Activated CD4-positive, CD25-positive, alpha-beta regulatory T cell treated with anti-CD3 and anti-CD28 coated beads, Interleukin-2, amount 50 U/mL, for 72 hours (primary cell): ENCODE measurements around the gene HDAC8.

Source experiments
- DNase-seq: peaks from one replicate; pipeline ENCODE4 v3.0.0; 2021

HDAC8 gene

DNA sequence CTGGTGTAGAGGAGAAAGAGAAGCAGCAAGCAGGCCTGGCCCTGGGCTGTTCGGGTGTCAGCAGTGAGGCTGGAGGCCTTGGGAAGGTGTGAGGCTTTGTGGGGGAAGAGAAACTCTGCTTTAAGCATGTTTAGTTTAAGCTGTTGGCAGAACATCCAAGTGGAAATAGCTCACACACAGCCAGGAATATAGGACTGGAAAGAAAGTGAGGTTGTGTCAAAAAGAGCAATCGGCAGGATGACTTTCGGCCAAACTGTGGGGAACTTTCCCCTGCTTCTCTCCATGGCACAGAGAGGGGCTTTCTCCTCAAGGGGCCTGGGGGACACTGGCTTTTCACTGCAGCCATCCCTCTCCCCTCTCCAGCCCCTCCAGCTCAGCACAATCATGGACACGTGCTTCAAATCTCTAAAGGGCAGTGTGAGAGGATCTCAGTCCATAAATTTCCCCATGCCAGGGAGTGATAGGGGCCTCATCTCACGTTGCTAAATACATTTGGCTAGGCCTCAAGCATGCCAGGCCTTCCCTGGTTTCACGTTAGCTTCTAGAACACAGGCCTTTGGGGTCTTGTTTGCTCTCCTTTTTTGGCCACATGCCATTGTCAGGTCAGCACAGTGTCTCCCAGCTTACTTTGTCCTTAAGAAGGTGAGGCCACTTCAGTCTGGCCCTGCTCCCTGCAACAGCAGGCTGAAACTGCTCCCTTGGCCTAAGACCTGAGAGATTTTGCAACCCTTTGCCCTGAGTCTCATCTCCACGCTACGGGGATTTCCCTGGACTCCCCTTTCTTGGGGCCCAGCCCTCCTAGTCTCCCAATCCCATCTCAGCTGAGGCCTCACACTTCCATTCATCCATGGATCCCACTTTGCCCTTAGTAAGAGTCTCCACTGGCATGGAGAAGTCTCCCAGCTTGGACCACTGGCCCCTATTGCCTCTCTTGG is 258.7 kb downstream of the HDAC8 start:
- DNase-seq: no peak

DNA sequence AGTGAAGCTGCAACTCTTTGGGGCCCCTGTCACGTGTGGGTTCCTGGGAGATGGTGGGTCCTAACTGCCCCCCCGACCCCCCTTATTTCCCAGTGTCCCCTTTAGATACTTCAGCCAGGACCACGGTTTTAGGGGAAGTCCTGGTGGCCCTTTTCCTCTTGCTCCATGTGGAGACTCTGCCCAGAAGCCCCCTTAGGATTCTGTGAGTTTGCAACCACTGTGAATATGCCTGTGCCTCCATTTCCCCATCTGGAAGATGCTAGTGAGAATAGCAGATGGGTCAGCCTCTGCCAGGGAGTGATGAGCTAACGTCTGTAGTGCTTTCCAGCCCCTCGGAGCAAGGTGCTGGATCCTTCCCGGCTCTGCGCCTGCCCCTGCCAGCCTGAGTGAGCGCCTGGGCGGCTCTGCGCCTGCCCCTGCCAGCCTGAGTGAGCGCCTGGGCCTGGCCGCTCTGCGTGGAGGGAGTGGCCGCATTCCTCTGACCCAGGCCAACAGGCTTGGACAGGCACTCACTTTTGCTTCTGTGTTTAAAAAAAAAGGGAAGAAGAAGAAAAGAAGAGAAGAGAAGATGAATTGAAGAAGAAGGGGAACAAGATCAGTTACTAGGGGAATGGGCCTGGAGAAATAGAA is 260.2 kb downstream of the HDAC8 start:
- DNase-seq: no peak

DNA sequence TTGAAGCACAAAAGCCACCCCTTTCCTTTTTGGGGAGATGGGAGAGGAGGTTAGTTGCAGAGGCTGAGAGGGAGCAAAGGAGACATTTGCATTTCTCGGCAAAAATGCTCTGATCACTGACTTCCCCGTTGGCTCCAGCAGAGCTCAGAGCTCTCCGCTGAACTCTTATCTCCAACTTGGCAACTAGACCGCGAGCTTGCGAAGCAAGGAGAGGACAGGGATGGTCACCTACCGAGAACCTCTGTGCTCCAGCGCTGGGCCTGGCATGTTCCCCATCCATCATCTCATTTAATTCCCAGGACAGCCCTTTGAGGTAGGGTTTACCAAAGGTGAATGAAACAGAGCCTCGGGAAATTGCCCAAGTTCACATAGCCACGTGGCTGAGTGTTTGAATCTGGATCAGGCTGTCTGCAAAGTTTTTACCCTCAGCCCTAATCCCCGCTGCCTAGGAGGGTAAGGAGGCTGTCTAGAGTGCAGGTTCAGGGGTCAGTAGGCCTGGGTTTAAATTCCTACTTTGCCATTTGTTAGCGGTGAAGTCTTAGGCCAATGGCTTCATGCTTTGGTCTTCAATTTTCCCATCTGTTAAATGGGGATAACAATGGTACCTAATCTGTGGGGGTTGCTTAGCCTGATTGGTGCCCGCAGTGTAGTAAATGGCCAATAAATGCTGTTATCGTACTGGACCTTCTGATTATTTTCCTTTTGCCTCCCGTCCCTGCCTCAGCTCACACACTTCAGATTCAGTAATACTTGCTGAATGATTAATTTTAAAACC is 263.2 kb downstream of the HDAC8 start:
- DNase-seq: no peak

DNA sequence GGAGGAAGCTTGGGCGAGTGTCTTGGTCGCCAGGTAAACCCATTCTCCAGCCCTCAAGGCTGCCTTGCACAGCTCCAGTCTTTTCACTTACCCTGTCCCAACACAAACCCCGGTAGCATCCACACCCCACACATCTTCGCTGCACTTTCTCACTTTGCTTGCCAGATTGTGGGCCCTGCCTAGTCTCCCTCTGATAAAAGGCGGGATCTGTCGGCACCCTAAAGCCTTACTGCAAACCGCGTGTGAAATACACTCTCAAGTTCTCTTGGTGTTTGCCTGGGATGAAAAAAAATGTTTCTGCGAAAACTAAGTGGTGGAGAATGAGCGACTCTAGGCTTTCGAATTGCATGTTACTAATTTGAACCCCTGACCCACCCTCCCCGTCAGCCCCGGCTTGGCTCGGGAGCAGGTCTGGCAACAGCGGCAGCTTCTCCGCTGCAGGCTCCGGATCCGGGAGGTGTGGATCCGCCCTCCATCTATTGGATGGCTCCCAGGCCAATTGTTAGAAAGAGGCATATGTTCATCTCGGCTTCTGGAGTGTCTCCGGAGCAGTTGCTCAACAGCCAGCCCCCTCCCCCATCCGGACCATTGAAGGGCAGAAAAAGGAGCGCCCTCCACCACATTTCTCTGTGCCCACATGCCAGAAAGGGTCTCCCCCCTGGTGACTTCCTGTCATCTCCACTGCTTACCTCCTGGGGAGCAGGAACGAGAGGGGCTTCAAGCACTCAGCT is 263.9 kb downstream of the HDAC8 start:
- no peak for DNase-seq

DNA sequence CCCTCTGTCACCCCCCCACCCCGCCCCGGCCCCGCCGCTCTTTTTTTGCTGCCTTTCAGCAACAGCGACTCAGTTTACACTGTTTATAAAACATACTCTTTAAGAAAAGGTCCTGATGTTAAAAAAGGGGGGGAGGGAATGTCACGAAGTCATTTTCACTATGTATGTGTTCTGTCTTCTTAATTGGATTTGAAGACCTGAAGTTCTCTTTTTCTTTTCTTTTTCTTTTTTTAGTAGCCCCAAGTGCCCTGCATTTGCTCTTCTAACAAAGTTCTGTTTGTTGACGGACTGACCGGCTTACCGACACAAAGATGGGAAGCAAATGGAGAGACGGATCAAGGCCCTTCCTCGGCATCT is 264.5 kb downstream of the HDAC8 start:
- no peak for DNase-seq

DNA sequence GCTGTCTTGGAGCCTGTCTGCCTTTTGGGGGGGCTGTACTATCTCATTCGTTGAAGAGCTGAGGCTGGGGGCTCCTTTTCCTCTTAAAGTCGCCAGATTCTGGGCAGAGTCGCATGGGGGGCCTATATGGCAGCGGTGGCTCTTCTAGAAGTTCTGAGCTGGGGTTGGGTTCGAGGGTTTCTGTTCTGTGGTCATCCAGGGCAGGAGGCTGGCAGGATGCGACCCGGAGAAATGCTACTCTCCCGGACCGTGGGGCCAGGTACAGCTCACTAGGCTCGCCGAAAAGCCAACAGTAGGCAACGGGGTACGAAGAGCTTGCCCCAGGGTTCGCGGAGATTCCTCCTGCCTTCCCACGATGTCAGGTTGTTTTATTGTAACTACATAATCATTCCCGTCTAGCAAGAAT is 265.0 kb downstream of the HDAC8 start:
- DNase-seq: no peak

DNA sequence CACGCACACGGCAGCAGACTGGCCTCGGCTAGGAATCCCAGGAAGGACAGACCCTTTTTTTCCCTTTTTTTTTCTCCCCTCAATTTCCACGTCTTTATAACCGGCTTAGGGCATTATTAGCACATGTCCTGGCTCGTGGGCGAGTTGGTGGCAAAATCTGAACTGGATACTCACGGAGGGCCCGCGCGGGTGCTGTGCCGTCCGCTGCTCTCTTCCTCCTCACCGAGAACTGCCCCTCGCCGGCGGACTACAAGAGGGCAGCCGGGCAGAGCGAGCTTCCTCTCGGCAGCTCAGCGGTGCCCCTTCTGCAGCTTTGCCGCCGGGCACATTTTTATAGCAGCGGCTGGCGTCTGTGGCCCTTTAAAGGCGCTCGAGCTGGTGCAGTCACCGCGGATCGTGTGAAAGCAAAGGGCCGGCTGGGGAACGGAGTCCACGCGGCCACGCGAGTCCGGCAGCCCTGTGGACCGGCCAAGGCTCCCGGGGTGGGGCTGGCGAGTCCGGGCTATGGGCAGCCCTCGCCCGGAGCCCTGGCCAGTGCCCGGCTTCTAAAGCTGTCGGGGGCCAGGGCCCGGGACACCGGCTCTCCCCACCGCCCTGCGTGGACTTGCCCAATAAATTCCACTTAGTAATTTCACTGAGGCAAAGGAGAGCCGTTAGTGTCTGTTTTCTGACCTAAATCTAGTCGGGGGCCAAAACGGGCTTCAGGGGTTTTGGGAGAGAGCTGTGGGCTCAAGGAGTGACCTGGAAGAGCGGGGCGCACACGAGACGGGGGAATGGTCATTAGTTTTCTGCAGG is 265.6 kb downstream of the HDAC8 start:
- DNase-seq: no peak

DNA sequence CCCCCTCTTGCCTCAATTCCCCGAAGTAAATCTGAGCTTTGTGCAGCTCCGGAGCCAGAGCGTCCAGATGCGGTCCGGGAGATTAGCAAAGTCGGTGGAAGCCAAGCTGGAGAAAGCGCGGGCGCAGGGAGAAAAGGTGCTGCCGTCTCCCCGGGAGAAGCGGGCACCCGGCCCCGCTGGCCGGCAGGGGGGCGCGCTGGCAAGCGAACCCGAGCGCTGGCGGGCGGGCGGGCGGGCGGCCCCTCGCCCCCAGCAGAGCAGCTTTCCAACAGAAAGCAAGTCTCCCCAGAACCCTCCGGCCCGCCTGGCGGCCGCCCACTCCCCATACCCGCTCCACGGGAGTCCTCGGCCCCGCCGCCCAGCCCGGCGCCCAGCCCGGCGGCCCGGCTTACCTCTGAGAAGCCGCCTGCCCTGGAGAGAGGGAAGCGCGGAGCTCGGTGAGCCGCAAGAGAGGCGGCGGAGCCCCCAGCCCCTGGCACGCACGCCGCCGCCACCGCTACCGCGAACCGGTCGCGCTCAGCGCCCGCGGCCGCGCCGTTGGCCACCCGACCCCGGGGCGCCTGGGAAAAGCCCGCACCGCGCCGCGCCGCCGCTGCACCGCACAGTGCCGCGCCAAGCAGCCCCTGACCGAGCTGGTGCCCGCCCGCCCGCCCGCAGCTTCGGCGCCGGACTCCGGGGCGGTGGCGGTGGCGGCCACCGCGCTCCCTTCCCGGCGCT is 266.4 kb downstream of the HDAC8 start:
- DNase-seq: no peak

DNA sequence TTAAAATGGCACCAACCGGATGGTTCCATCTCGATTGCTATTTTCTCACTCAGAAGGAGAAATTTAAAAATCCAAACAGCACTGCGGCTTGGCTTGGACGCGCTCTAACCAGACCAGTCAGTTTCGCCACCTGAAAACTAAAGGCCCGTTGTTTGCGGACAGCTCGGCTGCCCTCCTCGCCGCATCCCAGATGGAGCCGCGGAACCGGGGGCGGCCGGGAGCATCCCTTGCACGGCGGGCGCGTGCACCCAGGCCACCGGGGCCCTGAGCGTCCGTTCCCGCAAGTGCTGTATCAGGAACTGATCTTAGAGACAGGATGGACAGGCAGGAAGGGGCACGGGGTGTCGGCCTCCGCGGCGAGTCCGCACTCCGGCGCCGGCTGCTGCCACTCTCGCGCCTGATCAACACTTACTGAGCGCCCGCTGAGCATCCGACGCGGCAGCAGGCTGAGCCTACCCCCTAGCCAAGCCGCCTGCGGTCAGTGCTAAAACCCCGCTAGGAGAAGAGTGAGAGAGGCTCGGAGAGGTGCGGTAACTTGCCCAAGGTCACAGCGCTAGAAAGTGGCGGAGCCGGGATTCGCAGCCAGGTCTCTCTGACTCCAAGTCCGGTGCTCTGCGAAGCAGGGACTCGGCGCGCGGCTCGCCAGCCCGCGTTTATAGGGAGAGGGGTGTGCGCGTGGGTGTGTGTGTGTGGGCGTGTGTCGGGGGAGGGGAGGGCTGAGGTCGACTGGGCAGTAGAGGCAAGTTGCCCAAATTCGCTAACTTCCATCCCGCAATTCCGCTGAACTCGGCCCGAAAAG is 267.2 kb downstream of the HDAC8 start, which contains the start of gene CITED1:
CITED1 (minus strand) TSS at position 629 of the 799 bp plus-strand sequence. CDS start 3,045 bp downstream, outside the sequence.
- DNase-seq: no peak

DNA sequence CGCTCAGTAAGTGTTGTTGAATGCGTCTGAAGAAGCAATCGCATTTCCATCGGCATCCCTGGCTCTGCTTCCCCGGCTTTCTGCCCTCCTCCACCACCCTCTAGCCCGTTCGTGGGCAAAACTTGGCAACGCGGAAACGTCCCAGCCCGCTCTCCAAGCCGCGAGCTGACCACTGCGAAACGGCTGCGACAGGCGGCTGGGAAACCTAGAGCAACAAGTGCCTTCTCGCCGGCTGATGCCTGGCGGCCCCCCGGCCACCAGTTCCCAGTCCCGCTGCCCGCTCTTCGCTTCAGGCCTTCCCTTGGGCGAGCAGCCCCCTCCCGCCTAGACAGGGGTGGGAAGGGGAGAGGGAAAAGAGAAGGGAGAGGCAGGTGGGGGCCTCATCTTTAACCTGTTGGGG is 267.8 kb downstream of the HDAC8 start:
- DNase-seq: no peak

DNA sequence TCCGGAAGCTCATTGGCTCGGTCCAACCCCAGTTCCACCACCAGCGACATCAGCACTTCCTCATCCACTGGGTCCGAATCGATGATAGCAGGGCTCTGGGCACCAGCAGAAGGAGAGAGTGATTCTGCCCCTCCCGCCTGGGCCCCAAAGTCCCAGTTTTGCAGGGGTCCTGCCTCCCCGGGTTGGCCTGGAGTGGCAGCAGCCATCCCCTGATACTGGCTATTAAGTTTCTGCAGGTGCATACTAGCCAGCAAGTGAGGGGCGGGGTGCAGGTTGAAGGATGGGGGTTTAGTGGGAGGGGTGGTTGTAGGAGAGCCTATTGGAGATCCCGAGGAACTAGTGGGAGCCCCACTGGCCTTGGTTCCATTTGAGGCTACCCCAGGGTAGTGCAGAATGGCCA is 270.9 kb downstream of the HDAC8 start:
- no peak for DNase-seq

DNA sequence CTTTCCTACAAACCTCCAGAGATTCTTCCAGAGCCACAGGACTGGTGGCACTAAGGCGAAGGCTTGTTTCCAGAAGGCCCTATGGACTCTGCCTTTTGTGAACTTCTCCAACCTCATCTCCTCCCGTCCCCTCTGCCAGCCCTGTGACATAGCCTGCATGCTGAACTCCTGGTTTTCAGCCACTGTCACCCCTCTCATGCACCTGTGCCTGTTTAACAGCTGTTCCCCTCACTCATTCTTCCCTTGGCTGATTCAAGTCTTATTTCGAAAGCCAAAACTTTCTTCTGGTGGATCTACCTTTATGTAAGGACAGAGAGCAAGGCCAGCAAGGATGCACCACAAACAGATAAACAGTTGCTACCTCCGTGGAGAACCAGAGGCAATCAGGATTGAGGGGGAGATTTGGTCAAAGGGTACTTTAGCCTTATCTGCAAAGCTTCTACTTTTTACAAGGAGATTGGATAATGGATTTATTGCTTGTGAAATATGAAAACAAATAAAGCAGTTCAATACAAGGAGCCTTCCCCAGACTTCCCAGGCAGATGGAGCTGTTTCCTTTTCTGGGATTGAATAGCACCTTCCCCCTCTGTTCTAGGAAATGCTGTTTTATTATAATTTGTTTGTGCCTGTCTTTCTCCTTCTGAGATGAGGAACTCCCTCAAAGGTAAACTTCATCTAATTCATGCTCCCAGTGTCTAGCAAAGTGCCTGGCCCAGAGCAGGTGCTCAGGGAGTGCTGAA is 272.6 kb downstream of the HDAC8 start:
- DNase-seq: no peak

DNA sequence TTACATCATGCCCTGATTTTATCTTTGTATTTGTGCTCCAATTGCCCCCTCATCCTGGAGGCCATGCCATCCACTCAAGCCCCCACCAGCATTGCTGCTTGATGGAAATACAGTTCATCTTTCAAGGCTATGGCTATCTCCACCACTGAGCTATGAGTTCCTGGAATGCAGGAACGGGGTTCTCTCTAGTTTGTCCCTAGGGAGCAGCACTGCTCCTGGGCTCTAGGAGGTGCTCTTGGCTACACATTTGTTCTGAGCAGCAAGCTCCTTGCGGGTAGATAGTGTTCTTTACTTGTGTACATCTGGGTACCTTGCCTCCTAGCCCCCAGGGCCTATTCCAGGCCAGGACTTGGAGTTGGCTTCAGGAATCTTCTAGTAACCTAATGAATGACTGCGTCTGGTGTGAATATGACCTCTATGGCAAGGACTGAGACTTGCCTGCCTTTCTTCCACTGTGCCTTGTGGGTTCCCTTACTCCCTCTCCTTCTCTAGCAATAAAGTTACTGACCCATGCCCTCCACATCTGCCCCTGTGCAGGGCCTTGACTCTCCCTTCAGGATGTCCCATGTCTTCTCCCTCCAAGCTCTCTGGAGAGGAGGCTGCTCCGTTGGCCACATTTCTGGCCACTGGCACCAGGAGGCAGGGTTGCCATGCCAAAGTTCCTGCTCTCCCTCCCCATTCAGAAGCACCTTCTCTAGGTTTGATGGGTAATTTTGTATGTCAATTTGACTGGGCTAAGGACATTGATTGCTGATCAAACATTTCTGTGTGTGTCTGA is 274.5 kb downstream of the HDAC8 start:
- DNase-seq: no peak

DNA sequence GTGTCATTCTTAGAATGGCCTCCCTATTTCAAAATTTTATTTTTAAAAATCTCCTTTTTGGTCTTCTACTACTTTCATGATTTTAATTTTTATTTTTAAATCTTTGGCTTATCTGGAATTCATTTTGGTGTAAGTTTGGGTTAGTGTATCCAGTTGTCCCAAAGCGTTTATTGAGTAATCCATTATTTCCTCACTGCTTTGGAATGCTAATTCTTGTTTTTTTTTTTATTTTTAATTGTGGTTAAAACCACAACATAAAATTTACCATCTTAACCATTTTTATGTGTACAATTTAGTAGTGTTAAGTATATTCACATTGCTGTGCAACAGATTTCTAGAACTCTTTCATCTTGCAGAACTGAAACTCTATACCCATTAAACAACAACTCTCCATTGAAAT is 275.7 kb downstream of the HDAC8 start:
- DNase-seq: no peak

DNA sequence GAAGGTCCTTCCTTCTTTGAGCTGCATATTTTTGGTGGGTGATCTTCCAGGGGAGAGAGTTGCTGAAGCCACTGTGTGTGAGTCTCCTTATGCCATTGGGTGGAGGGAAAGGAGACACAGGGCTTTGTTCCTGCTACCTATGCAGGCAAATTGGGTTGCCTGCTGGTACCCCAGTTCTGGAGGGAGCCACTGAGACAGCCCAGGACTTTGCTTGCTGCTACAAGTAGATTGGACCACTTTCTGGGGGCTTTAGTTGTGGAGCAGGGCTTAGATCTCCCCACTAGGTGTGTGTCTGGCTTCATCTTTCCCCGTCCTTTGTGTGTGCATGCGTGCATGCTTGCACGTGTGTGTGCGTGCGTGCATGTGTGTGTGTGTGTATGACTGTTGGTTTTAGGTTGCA is 276.9 kb downstream of the HDAC8 start:
- DNase-seq: no peak

DNA sequence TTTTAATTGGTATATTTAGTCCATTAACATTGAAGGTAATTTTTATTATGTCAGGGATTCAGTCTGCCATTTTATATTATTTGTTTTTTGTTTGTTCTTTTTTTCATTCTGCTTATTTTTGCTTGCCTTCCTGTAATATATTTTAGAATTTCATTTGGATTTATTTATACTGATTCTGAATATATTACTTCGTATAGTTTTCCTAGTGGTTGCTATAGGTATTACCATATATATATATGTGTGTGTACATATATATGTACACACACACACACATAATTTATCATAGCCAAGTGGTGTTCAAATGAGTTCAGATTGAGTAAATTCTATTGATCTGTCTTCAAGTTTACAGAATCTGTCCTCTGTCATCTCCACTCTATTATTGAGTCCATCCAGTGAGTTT is 278.1 kb downstream of the HDAC8 start:
- DNase-seq: no peak

DNA sequence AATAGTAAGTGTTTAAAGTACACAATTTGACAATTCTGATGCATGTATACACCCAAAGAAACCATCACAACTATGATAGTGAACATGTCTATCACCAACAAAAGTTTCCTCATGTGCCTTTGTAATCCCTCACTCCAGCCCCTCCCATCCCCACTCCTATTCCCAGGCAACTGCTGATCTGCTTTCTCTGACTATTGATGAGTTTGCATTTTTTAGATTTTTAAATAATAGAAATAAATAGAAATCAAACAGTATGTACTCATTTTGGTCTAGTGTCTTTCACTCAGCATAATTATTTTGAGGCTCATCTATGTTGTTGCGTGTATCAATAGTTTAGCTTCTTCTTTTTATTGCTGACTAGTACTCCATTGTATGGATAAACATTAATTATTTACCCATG is 290.3 kb downstream of the HDAC8 start:
- DNase-seq: no peak

DNA sequence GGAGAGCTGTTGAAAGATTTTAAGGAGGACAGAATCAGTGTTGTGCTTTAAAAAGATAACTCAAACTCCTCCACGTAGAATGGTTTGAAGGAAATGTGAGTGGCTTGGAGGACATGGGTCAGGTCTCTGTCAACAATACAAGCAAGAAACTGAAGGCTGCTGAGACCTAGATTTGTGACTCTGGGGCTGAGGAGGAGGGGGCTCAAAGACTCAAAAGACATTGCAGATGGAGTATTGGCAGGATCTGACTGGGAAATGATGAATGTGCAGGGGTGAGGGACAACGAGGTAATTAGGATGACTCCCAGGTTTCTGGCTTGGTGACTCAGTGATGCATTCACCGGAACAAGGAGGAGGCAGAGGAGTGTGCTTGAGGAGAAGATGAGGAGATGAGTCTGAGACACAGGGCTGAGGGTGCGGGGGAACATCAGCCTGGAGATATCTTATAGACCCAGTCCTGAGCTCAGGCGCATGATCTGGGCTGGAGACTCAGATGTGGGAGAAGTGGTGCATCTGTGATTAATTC is 292.3 kb downstream of the HDAC8 start:
- no peak for DNase-seq
